ENCODE measurements around the gene ADAMTS7.

ADAMTS7 gene

DNA sequence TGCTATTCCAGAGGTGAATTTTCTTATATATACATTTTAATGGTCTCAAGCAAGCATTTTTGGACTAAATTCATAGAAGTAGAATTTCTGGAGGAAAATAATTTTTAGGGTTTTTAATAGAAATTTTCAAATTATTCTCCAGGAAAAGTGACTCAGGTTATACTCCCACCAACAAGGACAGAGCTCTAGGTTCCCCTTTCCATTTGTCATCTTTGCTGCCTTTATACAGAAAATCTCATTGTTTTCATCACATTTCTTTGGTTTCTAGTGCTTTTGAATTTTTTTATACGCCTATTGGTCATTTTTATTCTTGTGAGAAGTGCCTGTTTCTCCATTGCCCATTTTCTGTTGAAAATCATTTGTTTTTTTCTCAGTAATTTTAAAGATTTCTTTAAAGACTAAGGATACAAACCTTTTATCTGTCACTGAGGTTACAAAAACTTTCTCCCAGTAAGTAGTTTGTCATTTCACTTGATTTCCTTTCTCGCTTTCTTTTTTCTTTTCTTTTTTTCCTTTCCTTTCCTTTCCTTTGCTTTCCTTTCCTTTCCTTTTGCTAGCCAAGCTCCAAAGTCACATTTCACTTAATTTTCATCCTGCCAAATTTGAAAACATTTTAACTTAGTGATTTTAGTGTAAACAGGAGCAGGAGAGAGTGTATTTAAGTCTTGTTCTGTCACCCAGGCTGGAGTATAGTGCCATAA, 93.2 kb downstream of the ADAMTS7 start:
- DNase-seq = no peak

DNA sequence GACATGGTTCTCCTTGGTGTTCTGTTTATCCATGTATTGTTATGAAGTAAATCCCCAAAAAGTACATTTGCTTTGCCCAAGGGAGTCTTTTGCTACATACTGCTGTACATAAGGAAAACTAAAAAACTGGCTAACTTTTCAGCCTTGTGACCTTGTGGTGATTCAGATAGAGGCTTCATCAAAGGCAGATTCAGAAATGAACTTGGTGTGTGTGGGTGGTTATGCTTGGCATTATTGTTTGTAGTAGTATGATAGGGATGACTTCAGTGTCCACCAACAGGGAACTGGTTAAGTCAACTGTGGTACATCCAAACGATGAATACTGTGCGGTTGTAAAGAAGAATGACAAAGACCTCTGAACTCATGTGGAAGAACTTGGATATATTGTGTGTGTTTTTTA, 94.6 kb downstream of the ADAMTS7 start:
- DNase-seq = no peak

DNA sequence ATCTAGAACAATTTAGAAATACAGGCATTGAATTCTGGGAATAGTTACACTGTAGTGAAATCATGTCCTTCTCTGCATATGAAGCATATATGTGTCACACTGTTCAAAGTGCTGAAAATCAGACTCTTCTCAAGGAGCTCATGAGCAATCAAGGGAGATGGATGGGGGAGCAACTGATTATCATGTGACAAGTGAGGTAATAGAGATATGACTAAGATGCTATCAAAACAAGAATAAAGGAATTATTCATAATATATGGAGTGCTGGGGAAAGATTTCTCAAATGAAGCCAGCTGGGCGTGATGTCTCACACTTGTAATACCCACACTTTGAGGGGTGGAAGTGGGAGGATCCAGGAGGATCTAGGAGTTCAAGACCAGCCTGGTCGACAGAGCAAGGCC, 95.3 kb downstream of the ADAMTS7 start:
- no peak for DNase-seq

DNA sequence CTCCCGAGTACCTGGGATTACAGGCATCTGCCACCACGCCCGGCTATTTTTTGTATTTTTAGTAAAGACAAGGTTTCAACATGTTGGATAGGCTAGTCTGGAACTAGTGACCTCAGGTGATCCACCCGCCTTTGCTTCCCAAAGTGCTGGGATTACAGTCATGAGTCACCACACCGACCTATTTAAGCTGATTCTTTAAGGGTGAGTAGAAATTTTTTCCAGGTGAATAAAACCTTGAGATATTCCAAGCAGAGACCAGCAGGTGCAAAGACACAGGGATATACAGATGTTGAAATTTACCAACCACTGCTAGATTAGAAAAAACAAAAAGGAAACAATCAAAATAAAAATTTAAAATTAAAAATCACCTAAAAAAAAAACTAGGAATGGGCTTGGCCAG, 95.8 kb downstream of the ADAMTS7 start:
- no peak for DNase-seq

DNA sequence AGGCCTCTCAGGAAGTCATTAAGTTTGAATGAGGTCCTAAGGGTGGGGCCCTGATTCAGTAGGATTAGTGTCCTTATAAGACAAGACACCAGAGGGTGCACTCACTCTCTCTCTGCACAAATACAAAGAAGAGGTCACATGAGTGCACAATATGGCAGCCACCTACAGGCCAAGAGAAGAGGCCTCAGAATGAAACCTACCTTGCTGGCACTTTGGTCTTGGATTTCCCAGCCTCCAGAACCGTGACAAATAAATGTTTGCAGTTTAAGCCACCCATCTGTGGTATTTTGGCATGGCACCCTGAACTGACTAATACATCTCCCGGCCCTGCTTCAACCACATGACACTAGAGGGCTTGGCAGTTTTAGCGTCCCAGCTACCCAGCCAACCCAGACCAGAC, 96.4 kb downstream of the ADAMTS7 start:
- DNase-seq = no peak

DNA sequence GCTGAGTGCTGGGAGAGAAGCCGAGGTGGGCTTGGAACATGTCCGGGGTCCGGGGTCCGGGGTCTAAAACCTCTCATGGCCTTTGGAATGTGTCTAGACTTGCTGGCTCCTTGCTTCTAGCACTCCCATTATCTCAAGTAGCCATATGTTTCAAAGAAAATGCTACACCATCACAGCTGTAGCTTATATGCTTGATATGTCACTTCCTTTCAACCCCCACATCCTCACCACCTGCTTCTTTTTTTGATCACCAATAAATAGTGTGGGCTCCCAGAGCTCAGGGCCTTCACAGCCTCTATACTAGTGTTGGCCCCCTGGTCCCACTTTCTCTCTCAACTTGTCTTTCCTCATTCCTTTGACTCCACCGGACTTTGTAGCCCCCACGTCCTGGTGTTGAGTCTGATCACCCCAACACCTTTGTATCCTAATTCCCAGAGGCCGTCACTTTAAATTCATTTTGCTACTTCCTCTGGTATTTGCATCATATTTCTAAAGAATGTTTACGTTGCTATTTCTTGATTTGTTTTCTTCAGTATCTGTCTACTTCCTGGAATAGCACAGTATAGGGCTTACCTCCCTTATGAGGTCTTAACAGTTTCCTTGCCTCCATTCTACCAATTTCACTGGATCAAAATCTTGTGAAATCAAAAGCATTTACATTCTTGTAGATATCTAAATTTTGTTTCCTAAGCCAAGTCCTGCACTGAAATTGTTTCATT, 98.3 kb downstream of the ADAMTS7 start:
- no peak for DNase-seq

DNA sequence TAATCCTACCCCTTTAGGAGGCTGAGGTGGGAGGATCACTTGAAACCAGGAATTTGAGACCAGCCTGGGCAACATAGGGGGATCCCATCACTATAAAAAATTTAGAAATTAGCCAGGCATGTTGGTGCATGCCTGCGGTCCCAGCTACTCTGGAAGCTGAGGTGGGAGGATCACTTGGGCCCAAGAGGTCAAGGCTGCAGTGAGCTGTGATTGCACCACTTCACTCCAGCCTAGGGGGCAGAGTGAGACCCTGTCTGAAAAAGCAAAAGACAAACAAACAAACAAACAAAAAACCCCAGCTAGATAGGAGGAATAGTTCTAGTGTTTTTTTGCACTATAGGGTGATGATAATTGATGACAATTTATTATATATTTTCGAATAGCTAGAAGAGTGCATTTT, 99.6 kb downstream of the ADAMTS7 start:
- no peak for DNase-seq

DNA sequence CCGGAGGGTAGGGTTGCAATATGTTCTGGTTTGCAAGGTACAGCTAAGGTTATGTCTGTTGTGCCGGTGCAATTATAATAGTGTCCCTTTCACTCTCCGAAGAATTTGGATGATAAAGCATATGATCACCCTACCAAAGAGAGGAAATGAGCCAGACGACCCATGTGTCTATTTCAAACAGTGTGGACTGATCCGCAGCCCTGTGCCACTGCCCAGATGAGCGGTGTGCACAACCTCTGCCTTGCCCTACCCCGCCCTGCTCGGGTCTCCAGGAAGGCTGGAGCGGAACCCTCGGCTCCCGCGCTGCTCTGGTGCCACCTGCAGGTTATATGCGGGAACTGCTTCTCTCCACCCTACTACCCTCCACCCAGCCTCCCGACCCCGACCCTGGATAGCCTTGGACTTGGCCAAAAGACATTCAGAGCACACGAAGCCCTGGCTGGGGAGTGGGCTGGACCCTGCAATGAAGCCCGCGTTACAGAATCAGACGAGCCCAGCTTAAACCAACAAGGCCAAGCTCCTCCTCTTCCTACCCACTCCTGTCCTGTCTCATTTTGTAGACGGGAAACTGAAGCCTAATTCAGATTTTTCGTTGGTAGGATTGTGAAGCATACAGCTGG, 101.9 kb downstream of the ADAMTS7 start:
- DNase-seq = peak; percentile 38
